KMS-11 (cell line): ENCODE measurements around the gene SPATA21.

Experiments
- H2AFZ ChIP-seq: fragments of 200-600 bp; sonication (generic); 2 replicates; pipeline ENCODE4 v1.6.1; 2016; ENCODE audit warnings: antibody characterized with exemption, mixed run types, low read depth
- H3K27ac ChIP-seq: fragments of 200-600 bp; sonication (generic); 2 replicates; pipeline ENCODE4 v1.6.1; 2016; ENCODE audit warnings: mild to moderate bottlenecking, mixed run types
- H3K27me3 ChIP-seq: fragments of 200-600 bp; sonication (generic); 2 replicates; pipeline ENCODE4 v1.6.1; 2017; ENCODE audit warnings: mild to moderate bottlenecking, low read depth, mixed run types, moderate library complexity; ENCODE audit not compliant: insufficient read depth
- H3K36me3 ChIP-seq: fragments of 200-600 bp; sonication (generic); 2 replicates; pipeline ENCODE4 v1.6.1; 2017; ENCODE audit warnings: mild to moderate bottlenecking, mixed run types; ENCODE audit not compliant: insufficient read depth
- H3K4me1 ChIP-seq: fragments of 200-600 bp; sonication (generic); 2 replicates; pipeline ENCODE4 v1.6.1; 2016; ENCODE audit warnings: mild to moderate bottlenecking, low read depth, mixed run types; ENCODE audit not compliant: poor library complexity, severe bottlenecking
- H3K4me2 ChIP-seq: fragments of 200-600 bp; sonication (generic); 2 replicates; pipeline ENCODE4 v1.7.0; 2016; ENCODE audit warnings: mild to moderate bottlenecking, mixed run types
- H3K4me3 ChIP-seq: fragments of 200-600 bp; sonication (generic); IDR thresholded peaks from 2 replicates; pipeline ENCODE4 v1.6.1; 2017; ENCODE audit warnings: low read depth, low read length, mixed read lengths; ENCODE audit not compliant: insufficient read depth
- H3K79me2 ChIP-seq: fragments of 200-600 bp; sonication (generic); 2 replicates; pipeline ENCODE4 v1.6.1; 2016; ENCODE audit warnings: low read depth, mixed run types; ENCODE audit not compliant: insufficient read depth
- H3K9ac ChIP-seq: fragments of 200-600 bp; sonication (generic); 2 replicates; pipeline ENCODE4 v1.6.1; 2016; ENCODE audit warnings: mild to moderate bottlenecking, mixed run types
- H4K20me1 ChIP-seq: fragments of 200-600 bp; sonication (generic); 2 replicates; pipeline ENCODE4 v1.6.1; 2016; ENCODE audit warnings: mild to moderate bottlenecking, mixed run types; ENCODE audit not compliant: insufficient read depth
- TF ChIP-seq, protein P1 (sequence below): fragments of 200-600 bp; sonication (generic); conservative IDR thresholded peaks from 2 replicates; pipeline ENCODE4 v1.6.1; 2017; ENCODE audit warnings: low read depth, mild to moderate bottlenecking, antibody characterized with exemption, low read length, moderate library complexity, mixed read lengths

The SPATA21 gene

DNA sequence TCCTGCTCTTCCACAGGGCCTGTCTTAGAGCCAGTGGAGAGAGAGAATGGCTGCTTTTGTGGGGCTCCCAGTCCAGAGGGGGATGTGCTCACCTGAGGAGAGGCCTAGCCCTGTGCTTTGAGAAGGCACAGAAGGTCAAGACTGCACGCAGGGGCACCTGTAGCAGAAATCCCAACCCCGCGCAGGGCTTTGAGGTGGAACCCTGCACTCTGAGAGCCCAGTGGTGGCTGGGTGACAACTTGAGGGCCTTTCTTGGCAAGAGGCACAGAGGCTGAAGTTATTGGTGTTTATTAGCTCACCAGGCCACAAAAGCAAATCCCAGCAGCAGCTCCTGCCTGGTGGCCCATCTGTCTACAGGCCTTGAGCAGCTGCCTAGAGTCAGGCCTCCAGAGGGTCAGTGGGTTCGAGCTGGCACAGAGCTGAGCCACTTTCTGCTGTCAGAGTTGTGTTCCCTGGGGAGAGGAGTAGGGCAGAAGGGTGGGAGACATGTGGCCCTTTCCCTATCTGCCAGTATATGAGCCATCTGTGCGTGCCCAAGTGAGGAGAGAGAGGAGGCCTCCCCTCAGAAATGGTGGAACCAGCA, 38.8 kb downstream of the SPATA21 start:
- Histone ChIP-seq H4K20me1 (no peaks in the 10 kb centered on the region), H3K4me1 (no peaks in the 10 kb centered on the region), H3K4me3 (no peak overlapping the region), H3K9ac (no peak overlapping the region), H2AFZ (no peak overlapping the region), H3K36me3 (0 out of 2 replicates have a peak, but pooled peaks cover 3% of the 10 kb centered on the region), H3K27me3 (no peaks in the 10 kb centered on the region), H3K4me2 (no peak overlapping the region), H3K79me2 (0 out of 2 replicates have a peak, but pooled peaks cover under 1% of the 10 kb centered on the region), H3K27ac (no peak overlapping the region)
- TF ChIP-seq, protein P1, sequence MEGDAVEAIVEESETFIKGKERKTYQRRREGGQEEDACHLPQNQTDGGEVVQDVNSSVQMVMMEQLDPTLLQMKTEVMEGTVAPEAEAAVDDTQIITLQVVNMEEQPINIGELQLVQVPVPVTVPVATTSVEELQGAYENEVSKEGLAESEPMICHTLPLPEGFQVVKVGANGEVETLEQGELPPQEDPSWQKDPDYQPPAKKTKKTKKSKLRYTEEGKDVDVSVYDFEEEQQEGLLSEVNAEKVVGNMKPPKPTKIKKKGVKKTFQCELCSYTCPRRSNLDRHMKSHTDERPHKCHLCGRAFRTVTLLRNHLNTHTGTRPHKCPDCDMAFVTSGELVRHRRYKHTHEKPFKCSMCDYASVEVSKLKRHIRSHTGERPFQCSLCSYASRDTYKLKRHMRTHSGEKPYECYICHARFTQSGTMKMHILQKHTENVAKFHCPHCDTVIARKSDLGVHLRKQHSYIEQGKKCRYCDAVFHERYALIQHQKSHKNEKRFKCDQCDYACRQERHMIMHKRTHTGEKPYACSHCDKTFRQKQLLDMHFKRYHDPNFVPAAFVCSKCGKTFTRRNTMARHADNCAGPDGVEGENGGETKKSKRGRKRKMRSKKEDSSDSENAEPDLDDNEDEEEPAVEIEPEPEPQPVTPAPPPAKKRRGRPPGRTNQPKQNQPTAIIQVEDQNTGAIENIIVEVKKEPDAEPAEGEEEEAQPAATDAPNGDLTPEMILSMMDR: no peak

DNA sequence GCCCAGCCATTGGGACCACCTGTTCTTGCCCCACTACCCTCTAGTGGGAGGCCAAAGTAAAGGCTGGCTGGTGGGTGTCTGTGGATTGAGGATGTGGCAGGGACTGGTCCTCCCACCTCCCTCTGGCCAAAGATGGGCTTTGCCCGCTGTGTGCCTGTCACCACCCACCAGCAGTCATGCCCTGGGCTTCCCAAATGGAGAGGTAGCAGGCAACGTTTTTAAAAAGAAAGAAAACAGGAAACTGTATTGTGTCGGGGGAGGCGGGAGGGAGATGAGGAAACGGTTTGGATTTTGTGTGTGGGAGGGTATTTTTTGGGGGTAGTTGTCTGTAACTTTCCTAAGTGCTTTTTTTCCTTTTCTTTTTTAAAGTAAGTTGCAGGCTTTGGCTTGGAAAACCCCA, 40.1 kb downstream of the SPATA21 start:
- TF ChIP-seq, protein P1: no peak
- Histone ChIP-seq H3K4me3 (no peak overlapping the region), H3K36me3 (0 out of 2 replicates have a peak, but pooled peaks cover 3% of the 10 kb centered on the region), H4K20me1 (no peaks in the 10 kb centered on the region), H3K4me2 (no peak overlapping the region), H2AFZ (no peak overlapping the region), H3K9ac (no peak overlapping the region), H3K27me3 (no peaks in the 10 kb centered on the region), H3K4me1 (no peaks in the 10 kb centered on the region), H3K27ac (no peak overlapping the region), H3K79me2 (peaks cover 12% of the 10 kb centered on the region; the same call in 1 of the 2 replicates)

DNA sequence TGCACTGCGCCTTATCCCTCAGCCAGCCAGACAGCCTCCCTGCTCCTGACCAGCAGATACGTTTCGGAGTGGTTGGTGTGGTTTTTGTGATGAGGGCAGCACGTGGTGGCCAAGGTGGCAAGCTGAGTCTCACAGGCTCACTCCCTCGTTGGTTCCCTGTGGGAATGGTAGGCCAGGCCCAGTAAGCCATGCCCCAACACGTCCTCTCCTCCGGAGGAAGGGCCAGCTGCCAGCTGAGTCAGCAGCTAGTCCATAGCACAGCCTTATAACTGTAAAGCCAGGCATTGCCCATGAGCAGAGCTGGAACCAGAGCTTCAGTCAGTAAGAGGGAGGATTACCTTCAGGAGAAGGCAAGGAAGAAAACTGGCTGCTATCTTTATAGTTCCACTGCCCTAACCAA, 40.6 kb downstream of the SPATA21 start:
- Histone ChIP-seq H3K9ac (no peak overlapping the region), H3K4me2 (no peak overlapping the region), H3K4me3 (no peak overlapping the region), H3K27ac (no peak overlapping the region), H3K79me2 (peaks cover 17% of the 10 kb centered on the region; the same call in 1 of the 2 replicates), H2AFZ (no peak overlapping the region), H3K36me3 (0 out of 2 replicates have a peak, but pooled peaks cover 3% of the 10 kb centered on the region), H3K27me3 (no peaks in the 10 kb centered on the region), H4K20me1 (peaks cover 2% of the 10 kb centered on the region; the same call in 1 of the 2 replicates), H3K4me1 (peaks cover 2% of the 10 kb centered on the region)
- TF ChIP-seq, protein P1: no peak

DNA sequence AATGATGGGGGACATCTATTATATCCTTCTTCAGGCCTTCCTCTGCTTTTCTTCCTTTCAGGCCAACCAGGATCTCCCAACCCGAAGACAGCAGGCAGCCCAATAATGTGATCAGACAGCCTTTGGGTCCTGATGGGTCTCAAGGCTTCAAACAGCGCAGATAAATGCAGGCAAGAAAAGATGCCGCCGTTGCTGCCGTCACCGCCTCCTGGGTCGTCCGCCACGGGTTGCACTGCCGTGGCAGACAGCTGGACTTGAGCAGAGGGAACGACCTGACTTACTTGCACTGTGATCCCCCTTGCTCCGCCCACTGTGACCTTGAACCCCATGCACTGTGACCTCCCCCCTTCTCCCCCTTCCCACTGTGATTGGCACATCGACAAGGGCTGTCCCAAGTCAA, 42.2 kb downstream of the SPATA21 start:
- Histone ChIP-seq H3K4me3 (no peak overlapping the region), H3K27me3 (no peaks in the 10 kb centered on the region), H2AFZ (no peak overlapping the region), H3K36me3 (0 out of 2 replicates have a peak, but pooled peaks cover 3% of the 10 kb centered on the region), H3K4me2 (no peak overlapping the region), H3K79me2 (peaks cover 33% of the 10 kb centered on the region), H3K27ac (no peak overlapping the region), H4K20me1 (peaks cover 8% of the 10 kb centered on the region), H3K4me1 (peaks cover 18% of the 10 kb centered on the region), H3K9ac (no peak overlapping the region)
- TF ChIP-seq, protein P1: no peak
